Skeletal muscle tissue (tissue), 4 donors: ENCODE measurements around the gene ZNF700. TPM values are rescaled to one million over a fixed set of nuclear protein-coding genes. Genes with fewer than 3 reads are reported as not detected.
A peak's percentile ranks its signal among the peaks of the same experiment; 100 is the strongest.

Experiments
- H3K27ac ChIP-seq: one replicate; pipeline ENCODE4 v1.7.0; 2013; ENCODE audit warnings: mild to moderate bottlenecking, low read depth, low read length, inconsistent platforms
- H3K27me3 ChIP-seq, 3 donors: one replicate each; pipeline ENCODE4 v1.7.0; 2013; ENCODE audit warnings: low read length in 3 of 3; ENCODE audit not compliant: control insufficient read depth in 3 of 3, insufficient read depth in 3 of 3
- H3K36me3 ChIP-seq, 3 donors: one replicate each; pipeline ENCODE4 v1.7.0; 2013; ENCODE audit warnings: low read length in 3 of 3; ENCODE audit not compliant: control insufficient read depth in 3 of 3, insufficient read depth in 3 of 3
- H3K4me1 ChIP-seq, 3 donors: one replicate each; pipeline ENCODE4 v1.7.0; 2013; ENCODE audit warnings: low read length in 3 of 3, mild to moderate bottlenecking in 3 of 3; ENCODE audit not compliant: control insufficient read depth in 3 of 3, insufficient read depth in 3 of 3
- H3K4me3 ChIP-seq, 3 donors: one replicate each; pipeline ENCODE4 v1.7.0; 2013; ENCODE audit warnings: low read length in 3 of 3
- H3K9ac ChIP-seq, 3 donors: one replicate each; pipeline ENCODE4 v1.7.0; 2013; ENCODE audit warnings: low read length in 3 of 3, mild to moderate bottlenecking in 3 of 3, moderate library complexity in 2 of 3, low read depth in 1 of 3
- H3K9me3 ChIP-seq, 3 donors: one replicate each; pipeline ENCODE4 v1.7.0; 2013; ENCODE audit warnings: low read length in 3 of 3; ENCODE audit not compliant: control insufficient read depth in 3 of 3
- total RNA-seq: library from RNA; depleted of rRNA; stranded (reverse); fragments of >200 nt; gene quantifications from one replicate; pipeline ENCODE4 v1.2.3, GENCODE V29; 2014
- donor health status: Osteomylitis.

Gene ZNF700
- total RNA-seq, 1 donor from 2014 or later = 6.3 TPM

DNA sequence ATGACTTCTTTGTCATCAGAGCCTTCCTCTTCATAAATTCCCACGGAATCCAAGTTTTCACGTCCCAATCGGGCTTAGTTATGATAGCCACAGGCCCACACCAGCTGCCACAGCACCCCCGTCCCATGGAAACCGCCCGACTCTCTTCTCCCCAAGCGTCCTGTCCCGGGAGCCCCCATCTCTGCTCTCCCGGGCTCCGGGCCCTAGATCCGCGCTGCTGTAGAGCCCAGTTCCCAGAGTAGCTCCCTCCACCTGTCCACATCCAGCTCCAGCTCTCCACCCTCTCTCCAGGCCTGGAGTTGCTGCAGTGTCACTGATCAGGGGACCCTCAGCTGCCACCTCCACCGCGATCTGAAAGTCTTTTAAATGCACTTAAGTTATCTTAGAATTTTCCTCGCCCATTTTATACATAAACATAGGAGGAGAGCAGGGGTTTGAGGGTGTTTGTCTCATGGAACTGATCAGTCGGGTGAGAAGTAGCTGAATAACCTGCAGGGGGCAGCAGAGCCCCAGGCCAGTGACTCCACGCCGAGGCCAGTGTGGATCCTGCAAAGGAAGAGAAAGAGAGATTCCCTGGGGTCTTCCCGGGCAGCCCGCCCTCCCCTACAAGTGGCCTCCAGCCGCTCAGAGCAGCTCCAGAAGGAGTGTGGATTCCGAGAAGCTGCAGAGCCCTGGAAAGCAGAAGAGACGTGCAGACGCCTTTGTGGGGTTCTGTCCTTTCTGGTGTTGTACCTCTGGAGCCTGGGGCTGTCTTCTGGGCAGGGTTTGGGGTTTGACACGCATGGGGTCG, 38.9 kb downstream of the ZNF700 start:
- Histone ChIP-seq H3K9me3 (no peaks in the 10 kb centered on the region), H3K4me1 (peaks cover 13 to 17% (median 15%) of the 10 kb centered on the region in 3 donors), H3K4me3 (peak overlapping the region; percentile 22 to 96 (median 73)), H3K27ac (peak overlapping the region; percentile 88), H3K27me3 (no peaks in the 10 kb centered on the region), H3K9ac (peak overlapping the region in 1 of 3 donors; percentile 92), H3K36me3 (no peaks in the 10 kb centered on the region)

DNA sequence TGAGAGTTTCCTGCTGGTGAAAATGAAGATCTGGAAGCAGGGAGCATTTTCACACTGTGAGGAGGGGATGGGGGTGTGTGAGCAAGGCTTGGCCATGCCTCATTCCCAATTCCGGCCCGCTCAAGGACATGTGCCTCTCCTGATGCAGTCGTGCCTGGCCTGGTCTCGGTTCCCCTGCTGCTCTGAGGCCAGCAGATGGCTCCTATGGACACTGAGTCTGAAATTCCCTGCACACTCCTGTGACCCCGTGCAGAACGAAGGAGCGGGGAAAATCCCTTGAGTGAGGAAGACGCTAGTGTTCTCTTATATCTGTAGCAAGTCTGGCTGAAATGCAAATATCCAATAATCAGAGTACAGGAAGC, 39.6 kb downstream of the ZNF700 start:
- Histone ChIP-seq H3K27me3 (no peaks in the 10 kb centered on the region), H3K9me3 (no peaks in the 10 kb centered on the region), H3K27ac (peak overlapping the region; percentile 88), H3K4me3 (peak overlapping the region; percentile 73 to 96 (median 96)), H3K36me3 (peaks cover 0 to 2% (median 2%) of the 10 kb centered on the region in 3 donors), H3K9ac (peak overlapping the region; percentile 34 to 92 (median 73)), H3K4me1 (peaks cover 13 to 17% (median 15%) of the 10 kb centered on the region in 3 donors)

DNA sequence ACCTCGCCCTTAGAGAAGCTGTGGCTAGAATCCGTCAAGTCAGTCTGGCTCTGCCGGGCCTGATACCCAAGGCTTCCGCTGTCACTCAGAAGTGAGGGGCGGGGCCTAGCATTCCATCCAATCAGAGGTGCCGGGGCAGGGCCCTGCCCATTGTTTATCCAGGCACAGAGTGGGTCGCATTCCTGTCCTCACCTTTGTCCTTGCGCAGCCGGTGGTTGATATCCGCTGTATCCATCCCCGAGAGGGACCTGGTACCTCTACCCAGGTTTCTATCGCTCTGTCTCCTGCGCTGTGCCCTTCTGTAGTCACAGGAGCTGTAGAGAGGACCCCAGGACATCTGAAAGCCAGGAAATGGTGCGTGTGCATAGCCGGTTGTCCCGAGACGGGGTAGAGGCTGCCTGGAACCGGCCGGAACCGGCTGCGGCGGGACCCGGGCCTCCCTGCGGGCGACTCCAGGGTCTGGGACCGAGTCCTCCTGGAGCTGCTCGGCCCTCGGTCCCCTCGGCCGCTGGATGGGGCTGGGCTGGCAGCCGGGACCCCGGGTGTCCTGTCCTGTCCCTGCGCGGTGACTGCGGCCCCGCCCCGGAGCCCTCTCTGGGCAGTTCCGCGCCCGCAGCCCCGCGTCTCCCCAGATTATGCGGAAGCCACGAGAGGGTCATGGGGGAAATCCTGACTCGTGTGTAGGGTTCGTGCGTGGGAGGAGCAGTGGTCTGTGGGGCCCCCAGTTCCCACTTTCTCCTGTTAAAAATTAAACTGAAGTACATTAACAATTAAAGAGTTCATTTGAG, 40.1 kb downstream of the ZNF700 start, which contains the start of gene ZNF763:
ZNF763 (plus strand) TSS at position 183 of the 788 bp plus-strand sequence; CDS start at position 352, 169 bp downstream.
- Histone ChIP-seq H3K4me3 (peak within 1 kb of the TSS; percentile 73 to 96 (median 96)), H3K36me3 (peaks cover 0 to 2% (median 2%) of the 10 kb centered on the region in 3 donors), H3K9me3 (no peaks in the 10 kb centered on the region), H3K9ac (peak within 1 kb of the TSS; percentile 73 to 92 (median 90)), H3K4me1 (peaks cover 13 to 17% (median 15%) of the 10 kb centered on the region in 3 donors), H3K27ac (peak within 1 kb of the TSS; percentile 88), H3K27me3 (no peaks in the 10 kb centered on the region)

DNA sequence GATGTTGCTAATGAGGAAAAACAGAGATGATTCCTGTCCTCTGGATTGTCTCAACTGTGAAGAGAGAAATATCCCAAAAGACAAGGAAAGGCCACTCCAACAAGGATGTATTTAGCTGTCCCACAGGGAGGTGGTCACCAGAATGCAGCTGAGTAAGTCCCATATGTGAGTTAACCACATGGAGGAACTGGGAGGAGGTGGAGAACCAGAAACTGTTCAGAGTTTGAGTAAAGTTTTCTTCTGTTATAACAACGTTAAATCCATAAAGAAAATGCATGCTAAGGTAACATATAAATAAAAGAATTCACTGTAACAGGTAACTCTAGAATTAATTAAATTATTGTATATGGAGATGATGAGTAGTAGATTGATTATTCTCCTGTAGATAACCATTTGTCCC, 45.3 kb downstream of the ZNF700 start:
- Histone ChIP-seq H3K9me3 (peaks cover 0 to 2% (median 0%) of the 10 kb centered on the region in 3 donors), H3K36me3 (peaks cover 0 to 2% (median 2%) of the 10 kb centered on the region in 3 donors), H3K4me3 (no peak overlapping the region), H3K27ac (no peak overlapping the region), H3K27me3 (no peaks in the 10 kb centered on the region), H3K4me1 (peaks cover 0 to 7% (median 4%) of the 10 kb centered on the region in 3 donors), H3K9ac (no peak overlapping the region)

DNA sequence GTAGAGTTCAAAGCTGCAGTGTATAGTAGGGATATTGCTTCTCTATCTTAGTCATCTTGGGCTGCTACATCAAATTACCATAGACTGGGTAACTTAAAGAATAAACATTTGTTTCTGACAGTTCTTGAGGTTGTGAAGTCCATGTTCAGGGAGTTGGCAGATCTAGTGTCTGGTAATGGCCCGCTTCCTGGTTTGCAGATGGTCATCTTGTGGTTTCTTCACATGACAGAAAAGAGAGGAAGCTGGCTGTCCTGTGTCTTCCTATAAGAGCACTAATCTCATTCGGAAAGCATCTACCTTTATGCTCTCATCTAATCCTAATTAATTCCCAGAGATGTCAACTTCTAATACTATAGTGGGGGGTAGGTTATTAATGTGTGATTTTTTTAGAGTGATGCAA, 46.1 kb downstream of the ZNF700 start:
- Histone ChIP-seq H3K4me1 (no peaks in the 10 kb centered on the region), H3K36me3 (peaks cover 0 to 2% (median 2%) of the 10 kb centered on the region in 3 donors), H3K27ac (no peak overlapping the region), H3K9ac (no peak overlapping the region), H3K4me3 (no peak overlapping the region), H3K27me3 (no peaks in the 10 kb centered on the region), H3K9me3 (peaks cover 0 to 2% (median 0%) of the 10 kb centered on the region in 3 donors)

DNA sequence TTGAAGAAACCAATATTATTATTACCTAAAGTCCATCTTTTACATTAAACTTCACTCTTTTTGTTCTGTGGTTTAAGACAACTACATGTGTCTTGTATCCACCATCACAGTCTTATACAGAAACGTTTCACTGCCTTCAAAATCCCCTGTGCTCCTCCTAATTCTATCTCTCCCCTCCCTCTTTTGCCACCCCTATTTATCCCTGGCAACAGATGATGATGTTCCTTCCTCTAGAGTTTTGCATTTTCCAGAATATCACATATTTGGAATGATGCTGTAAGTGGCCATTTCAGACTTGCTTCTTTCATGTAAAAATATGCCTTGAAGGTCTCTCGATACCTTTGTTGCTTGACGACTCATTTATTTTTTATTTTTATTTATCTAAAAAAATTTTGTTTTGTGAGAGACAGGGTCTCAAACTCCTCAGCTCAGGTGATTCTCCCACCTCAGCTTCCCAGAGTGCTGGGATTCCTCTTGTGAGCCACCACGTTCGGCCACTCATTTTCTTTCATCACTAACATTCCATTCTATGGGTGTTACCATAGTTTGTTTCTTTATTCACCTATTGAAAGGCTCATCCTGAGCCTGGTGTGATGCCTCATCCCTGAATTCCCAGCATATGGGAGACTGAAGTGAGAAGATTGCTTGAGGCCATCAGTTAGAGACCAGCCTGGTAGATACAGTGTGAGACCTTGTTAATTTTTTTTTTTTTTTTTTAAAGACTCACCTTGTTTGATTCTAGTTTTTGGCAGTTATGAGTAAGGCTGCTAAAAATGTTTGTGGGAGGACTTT, 48.3 kb downstream of the ZNF700 start:
- Histone ChIP-seq H3K9ac (no peak overlapping the region), H3K9me3 (peaks cover 0 to 16% (median 2%) of the 10 kb centered on the region in 3 donors), H3K4me1 (no peaks in the 10 kb centered on the region), H3K27ac (no peak overlapping the region), H3K36me3 (peaks cover 12 to 16% (median 13%) of the 10 kb centered on the region in 3 donors), H3K4me3 (no peak overlapping the region), H3K27me3 (no peaks in the 10 kb centered on the region)

DNA sequence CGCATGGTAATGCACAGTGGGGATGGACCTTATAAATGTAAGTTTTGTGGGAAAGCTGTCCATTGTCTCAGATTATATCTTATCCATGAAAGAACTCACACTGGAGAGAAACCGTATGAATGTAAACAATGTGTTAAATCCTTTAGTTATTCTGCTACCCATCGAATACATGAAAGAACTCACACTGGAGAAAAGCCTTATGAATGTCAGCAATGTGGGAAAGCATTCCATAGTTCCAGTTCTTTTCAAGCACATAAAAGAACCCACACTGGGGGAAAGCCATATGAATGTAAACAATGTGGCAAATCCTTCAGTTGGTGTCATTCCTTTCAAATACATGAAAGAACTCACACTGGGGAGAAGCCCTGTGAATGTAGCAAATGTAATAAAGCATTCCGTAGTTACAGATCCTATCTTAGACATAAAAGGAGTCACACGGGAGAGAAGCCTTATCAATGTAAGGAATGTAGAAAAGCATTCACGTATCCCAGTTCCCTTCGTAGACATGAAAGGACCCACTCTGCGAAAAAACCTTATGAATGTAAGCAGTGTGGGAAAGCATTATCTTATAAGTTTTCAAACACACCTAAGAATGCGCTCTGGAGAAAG, 53.7 kb downstream of the ZNF700 start:
- Histone ChIP-seq H3K36me3 (peaks cover 21 to 32% (median 25%) of the 10 kb centered on the region in 3 donors), H3K4me1 (no peaks in the 10 kb centered on the region), H3K27ac (no peak overlapping the region), H3K4me3 (peak overlapping the region in 1 of 3 donors; percentile 52), H3K9ac (no peak overlapping the region), H3K9me3 (peaks cover 22 to 43% (median 25%) of the 10 kb centered on the region in 3 donors), H3K27me3 (no peaks in the 10 kb centered on the region)

DNA sequence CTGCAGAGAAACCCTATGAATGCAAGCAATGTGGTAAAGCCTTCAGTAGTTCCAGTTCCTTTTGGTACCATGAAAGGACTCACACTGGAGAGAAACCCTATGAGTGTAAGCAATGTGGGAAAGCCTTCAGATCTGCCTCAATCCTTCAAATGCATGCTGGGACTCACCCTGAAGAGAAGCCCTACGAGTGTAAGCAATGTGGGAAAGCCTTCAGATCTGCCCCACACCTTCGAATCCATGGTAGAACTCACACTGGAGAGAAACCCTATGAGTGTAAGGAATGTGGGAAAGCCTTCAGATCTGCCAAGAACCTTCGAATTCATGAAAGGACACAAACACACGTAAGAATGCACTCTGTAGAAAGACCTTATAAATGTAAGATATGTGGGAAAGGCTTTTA, 54.6 kb downstream of the ZNF700 start:
- H3K9ac ChIP-seq = no peak overlapping the region
- H3K36me3 ChIP-seq = peaks cover 21 to 32% (median 25%) of the 10 kb centered on the region in 3 donors
- H3K27me3 ChIP-seq = no peaks in the 10 kb centered on the region
- no peak overlapping the region for H3K27ac ChIP-seq
- no peaks in the 10 kb centered on the region for H3K4me1 ChIP-seq
- H3K9me3 ChIP-seq = peaks cover 22 to 43% (median 25%) of the 10 kb centered on the region in 3 donors
- H3K4me3 ChIP-seq = peak overlapping the region in 1 of 3 donors; percentile 52

DNA sequence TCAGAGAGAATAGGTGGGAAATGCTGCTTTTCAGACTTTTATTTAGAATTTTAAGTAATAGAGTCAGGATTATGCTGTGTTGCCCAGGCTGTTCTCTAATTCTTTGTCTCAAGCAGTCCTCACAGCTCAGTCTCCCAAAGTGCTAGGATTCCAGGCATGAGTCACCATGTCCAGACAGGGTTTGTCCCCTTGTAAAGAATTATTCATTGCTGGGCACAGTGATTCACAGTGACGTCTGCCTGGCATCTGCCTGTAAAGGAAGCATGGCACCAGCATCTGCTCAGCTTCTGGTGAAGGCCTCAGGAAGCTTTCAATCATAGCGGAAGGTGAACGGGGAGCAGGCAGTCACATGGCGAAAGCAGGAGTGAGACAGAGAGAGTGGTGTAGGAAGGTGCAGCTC, 57.6 kb downstream of the ZNF700 start:
- Histone ChIP-seq H3K9ac (no peak overlapping the region), H3K36me3 (peaks cover 17 to 23% (median 21%) of the 10 kb centered on the region in 3 donors), H3K4me3 (no peak overlapping the region), H3K4me1 (peaks cover 0 to 2% (median 0%) of the 10 kb centered on the region in 3 donors), H3K27me3 (no peaks in the 10 kb centered on the region), H3K27ac (no peak overlapping the region), H3K9me3 (peaks cover 22 to 34% (median 23%) of the 10 kb centered on the region in 3 donors)
